Inferior parietal cortex (tissue), 1 donor: ENCODE results near the gene NCF2.

Source experiments
- DNase-seq: peaks from one replicate; pipeline ENCODE4 v3.0.0-alpha.2; 2016; ENCODE audit errors: extremely low spot score

NCF2 gene

DNA sequence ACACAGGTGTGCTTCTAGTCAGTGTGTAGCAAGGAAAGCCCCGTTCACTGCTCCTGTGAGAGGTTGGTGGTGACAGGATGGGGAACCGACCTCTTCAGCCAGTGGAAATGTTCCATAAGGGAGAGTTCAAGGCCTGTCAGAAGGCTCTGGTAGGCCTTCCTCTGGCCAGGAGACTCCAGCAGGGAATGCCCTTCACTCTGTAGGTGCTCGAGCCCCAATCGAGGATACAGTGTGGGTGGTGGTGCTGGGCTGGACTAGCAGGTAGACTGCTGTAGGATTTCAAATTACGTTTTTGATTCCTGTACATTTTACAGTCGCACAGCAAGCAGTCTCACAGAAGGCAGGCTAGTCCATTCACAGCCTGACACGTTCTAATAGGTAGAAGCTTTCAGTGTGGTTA is 37.8 kb downstream of the NCF2 start:
- DNase-seq: no peak

DNA sequence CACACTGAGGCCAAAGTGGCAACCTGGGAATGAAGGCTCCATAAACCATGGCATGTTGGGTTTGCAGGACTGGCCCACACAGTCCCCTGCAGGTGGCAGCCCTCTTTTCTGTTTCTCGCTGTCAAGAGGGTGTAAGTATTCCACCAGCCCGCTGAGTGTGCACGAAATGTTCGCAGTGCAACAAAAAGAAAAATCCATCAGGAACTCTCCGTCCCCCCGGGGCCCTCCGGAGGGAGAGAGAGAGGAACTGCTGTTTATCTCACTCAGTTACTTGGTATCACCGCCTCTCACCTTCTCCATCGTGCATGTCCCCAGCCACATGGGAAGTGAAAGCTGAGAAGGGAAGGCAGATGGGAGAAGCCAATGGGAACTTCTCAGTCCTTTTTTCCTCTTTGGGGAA is 38.3 kb downstream of the NCF2 start:
- DNase-seq: no peak

DNA sequence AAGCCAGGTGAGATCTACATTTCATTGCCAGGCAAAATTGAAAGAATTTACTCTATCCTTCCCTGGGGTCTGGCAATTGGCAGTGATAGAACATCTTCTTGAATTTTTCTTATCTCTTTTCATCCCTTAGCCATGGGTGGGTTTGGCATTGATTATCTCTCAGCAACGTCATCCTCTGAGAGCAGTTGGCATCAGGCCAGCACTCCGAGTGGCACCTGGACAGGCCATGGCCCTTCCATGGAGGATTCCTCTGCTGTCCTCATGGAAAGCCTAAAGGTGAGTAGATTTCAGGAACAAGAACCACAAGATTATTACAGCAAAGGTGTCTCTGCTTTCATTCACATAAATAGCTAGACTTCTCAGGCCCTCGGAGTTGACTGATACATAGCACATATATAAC is 39.3 kb downstream of the NCF2 start:
- DNase-seq: no peak

DNA sequence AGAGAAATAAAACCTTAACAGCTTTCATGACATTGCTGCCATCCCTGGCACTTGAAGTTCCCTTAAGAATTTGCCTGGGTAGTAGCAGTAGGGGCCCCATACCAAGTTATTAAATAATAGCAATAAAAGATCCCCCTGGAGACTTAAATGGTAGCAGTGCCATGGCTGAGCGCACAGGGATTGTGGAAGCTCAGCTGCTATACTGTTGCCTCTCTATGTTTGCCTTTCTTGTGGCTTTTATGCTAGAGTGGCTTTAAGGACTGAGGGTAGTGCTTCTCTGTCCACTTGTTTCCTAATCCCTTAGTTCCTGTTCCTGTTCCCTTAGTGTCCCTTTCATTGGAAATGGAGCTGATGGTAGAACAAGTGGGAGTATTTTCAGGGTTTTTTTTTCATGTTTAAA is 42.1 kb downstream of the NCF2 start:
- no peak for DNase-seq

DNA sequence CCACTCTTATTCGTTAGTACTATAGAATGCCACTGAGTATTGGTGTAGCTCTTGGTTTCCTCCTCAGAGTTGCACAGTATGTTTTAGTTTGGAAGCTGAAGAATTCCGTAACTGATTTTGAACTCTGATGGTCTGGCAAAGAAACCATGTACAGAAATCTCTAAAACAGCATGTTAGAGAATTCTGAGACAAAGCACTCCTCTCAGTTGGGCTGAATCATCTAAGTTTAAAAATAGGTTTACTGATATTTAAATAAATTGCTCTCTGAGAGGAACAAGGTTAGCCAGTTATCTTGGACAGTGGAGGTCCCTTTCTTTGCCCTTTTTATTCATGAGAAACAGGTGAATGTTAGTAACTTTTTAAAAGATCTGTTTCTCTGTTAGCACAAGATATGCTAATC is 43.8 kb downstream of the NCF2 start:
- no peak for DNase-seq

DNA sequence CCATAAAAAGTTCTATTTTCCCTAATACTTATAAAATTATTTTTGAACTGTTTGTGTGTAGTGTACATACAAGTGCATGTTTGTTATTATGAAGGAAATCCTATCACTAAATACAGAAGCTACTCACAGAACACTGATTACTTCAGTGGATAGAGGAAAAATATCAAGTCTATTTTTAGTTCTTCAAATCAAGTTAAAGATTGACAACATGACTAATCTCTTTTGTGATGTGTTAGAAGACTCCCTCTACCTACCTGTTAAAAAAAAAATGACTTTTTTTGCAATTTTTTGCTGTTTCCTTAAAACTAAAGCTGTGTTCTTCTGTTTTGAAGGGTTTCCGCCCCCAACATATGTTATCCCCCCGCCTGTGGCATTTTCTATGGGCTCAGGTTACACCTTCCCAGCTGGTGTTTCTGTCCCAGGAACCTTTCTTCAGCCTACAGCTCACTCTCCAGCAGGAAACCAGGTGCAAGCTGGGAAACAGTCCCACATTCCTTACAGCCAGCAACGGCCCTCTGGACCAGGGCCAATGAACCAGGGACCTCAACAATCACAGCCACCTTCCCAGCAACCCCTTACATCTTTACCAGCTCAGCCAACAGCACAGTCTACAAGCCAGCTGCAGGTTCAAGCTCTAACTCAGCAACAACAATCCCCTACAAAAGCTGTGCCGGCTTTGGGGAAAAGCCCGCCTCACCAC is 45.5 kb downstream of the NCF2 start:
- no peak for DNase-seq

DNA sequence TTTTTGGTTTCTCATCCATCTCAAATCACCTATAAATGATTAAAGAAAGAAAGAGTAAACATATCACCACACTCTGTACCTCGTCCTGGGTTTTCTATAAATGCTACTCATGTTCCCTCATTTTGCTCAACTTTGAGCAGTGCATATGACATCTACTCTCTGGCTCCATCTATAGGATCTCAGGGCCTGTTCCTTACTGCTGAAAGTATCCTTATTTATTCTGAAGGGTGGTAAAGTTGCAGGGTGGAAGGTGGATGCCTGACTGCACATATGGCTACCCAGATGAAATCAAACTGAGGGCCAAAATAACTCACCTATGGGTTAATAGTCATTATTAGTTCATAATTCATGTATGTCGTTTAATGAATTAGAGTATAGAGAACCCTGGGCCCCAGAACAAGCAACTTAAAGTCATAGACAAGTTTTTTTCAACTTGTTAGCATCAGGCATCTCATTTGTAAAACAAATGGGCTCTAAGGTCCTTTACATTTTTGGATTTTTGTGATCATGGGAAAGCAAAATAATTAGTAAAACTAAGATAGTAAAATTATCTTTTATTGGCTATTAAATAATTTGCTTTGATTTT is 46.5 kb downstream of the NCF2 start:
- peak; percentile 75 for DNase-seq

DNA sequence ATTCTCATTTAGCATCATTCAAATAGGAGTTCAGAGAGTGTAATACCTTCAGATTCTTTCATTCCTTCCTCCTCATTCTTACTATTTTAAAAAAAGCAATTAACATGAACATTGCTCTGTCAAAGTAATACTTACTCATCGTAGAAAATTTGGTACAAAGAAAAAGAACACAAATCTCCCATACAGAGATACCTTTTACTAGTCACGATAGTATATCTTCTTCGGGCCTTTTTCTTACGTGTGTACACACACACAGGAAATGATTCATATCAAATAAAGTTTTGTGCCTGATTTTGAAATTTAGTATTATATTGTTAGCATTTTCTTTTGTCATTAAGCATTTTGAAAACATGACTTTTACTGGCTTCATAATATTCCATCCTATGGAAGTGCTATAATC is 52.9 kb downstream of the NCF2 start:
- no peak for DNase-seq

DNA sequence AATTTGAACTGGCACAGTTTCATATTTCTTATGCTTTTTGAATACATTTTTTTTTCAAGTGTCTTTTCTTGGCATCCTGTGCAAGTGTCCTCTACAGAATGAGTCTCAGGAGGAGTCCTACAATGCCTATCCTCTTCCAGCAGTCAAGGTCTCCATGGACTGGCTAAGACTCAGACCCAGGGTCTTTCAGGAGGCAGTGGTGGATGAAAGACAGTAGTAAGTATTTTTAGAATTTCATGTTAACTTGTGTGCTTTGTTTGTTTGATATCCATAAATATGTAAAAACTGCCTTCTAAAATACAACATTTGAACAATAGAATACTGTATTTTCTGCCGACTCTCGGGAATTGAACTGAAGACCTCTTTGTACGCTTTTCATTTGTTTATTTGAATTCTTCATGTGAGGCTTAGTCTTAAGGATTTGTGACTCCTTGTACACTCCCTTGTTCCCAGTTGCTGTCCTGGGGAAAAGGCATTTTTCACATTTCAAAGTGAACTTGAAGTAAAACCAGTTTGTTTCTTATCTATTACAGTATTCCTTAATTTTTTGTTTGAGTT is 56.6 kb downstream of the NCF2 start:
- DNase-seq: no peak

DNA sequence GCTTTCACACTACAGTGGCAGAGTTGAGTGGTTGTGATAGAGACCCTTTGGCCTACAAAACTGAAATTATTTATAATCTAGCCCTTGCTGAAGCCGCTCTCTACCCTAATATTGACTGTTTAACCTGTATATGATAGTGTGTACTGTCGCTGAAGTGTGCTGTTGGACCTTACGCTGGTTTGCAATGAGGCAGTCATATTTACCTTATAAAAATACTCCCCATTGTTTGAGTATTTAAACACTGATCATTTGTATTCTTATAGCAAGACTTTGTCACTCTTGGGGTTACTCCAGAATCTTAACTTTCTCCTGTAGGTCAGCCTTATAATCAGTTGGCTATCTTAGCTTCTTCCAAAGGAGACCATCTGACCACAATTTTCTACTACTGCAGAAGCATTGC is 61.7 kb downstream of the NCF2 start:
- DNase-seq: no peak

DNA sequence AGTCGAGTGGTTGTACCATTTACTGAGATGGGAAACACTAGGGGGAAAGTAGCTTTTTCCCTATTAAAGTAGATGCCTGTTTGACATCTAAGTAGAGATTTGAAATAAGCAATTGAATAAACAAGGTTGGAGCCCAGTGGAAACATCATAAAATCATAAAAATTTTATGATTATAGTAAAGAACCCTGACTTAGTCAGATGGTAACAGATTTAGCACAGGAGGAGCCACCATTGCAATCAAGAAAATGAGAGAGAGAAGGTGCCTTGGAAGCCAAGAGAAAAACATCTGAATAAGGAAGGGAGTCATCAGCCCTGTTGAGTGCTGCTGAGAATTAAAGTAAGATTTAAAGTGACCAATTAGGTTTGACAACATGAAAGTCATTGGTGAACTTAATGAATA is 68.2 kb downstream of the NCF2 start:
- no peak for DNase-seq

DNA sequence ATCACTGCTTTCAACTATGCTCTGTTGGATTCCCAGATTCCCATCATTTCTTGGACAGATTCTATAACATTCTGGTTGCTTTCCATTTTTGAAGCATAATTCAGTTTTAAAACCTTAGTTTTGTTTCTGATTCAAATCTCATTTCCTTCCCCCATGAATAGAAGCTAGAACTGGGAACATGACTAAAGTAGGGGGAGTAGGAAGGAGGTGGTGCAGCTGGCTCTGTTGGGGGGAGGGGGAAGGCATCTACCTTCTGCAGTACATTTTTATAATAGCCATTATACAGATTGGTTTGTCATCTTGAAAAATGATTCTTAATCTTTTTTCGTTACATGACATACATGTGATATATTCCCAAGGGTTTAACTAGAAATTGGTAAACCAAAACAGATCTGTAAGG is 69.9 kb downstream of the NCF2 start:
- DNase-seq: no peak

DNA sequence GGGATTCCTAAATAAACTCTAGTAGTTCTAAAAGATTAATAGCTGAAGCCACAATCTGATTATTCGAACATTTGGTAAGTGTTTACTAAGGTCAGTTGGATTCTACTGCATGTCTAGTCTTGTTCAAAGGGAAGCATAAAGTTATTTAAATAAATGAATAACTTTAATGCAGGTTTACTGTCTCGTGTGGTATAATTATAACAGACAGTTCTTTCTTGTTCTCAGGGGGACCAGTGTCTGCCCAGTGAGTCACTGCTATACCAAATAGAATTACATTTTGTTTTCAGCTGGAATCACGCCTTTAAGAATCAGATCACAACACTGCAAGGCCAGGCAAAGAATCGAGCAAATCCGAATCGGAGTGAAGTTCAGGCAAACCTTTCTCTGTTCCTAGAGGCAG is 72.9 kb downstream of the NCF2 start:
- no peak for DNase-seq

DNA sequence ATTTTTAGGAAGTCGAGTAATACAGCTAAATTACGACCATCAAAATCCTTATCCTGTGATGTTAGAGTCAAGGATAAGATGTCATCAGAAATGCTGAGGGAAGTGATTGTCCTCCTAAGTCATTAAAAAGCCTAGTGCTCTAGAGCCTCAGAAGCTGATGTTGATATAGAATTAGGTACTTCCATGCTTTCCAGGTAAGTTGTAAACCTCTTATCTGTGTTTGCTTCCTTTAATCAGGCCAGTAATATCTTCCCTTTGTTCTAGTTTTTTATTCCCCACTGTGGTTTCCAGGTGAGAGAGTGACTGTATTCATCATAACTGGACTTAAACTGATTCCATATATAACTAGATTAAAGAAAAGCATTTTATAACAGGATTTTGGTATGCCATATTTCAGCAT is 73.5 kb downstream of the NCF2 start:
- DNase-seq: no peak

DNA sequence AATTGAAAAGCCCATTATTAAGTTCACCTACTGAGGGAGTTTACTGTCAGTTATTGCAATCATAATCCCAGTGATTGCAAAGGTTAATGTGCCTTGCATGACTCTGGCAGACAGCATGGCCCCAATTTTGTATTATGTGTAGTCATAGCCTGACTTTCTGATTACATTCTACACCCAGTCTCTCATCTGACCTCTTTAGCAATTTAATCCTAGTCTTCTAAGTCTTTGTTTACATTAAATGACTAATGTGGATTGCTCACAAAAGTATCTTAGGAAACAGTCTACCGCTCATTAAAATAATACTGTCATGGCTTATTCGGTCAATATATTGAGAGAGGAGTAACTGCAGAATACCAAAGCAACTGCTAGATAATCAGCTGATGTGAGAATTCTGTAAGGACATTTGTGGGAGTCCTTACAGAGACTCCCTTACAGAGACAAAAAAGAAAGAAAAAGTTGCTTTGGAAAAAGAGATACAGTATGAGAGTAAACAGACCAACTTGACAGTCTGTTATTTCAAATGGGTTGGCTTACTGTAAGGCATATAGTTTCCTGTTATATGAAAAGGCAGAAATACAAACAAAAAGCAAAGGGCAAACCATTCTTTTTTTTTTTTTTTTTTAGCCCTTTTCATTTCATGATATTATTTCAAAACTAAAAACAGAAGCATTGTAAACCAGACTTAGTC is 75.1 kb downstream of the NCF2 start:
- DNase-seq: no peak

DNA sequence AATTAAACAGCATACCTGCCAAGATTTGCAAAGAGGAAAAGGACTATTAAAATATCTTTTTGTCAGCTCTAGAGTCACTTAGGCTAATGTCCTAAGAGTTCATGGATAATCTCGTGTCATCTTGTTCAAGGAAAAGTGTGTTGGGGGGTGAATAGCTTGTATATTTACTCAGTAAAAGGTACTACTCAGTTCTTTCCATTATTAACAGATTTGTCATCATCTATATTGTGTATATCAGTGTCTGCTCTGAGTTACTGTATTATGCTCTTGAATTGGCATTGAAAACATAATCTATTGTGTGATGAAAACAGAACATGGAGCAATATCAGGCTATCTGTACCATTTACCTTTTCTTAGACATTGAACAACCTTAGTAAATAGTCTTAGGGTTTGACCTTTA is 76.0 kb downstream of the NCF2 start:
- DNase-seq: no peak

DNA sequence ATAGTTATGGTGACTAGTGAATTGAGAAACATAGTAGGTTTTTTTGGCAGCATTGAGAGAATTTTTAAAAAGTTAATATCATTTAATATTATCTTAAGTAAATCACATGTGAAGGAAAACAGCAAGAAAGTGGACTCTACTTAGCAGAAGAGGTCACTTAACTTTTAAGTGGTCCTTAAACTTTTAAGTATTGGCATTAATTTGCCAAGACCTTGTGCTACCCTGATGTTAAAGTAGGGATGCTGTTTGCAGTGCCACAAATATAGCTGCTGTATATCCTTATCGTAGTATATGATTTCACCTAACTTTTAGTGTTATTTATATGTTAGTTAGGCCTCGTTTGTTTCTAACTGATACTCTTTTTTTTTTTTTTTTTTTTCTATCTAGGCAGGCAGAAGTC is 77.8 kb downstream of the NCF2 start:
- DNase-seq: no peak

DNA sequence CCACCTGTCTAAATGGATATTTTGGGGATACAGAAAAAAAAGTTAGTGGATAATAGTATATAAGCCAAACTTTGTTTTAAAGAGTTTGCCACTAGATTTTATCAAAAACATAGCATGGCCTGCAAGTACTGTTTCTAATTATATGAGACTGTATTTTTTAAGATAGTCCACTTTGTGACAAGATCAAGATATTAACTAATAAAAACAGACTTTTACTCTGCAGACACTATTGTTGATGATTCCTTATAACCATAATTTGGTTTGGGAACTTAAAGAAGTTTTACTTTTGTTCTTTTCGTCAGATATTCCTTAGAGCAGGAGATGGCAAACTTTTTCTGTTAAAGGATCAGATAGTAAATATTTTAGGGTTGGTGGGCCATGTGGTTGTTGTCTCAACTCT is 81.6 kb downstream of the NCF2 start:
- DNase-seq: no peak

DNA sequence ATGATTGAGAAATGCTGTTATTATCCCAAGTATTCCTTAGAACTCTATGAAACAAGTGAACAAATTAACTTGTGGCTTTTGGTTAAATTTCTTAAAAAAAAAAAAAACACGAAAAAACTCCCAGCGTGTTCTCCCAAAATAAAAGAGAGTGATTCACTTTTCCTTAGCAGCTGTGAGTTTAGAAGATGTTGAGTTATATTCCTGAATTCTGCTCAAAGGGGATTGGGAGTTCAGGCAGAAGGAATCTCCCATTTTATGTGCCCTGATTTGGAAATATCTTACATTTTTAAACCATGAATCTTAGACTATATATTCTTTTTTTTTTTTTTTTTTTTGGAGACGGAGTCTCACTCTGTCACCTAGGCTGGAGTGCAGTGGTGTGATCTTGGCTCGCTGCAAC is 83.7 kb downstream of the NCF2 start:
- no peak for DNase-seq
